Testis (tissue), 2 donors: ENCODE results near the gene SEMA5A.

Experiments
- CTCF ChIP-seq, 3 experiments: fragments of 450-650 bp in 2 of 3; fragments of 200-600 bp in 1 of 3; sonication (generic) in 1 of 3; IDR thresholded peaks; one replicate each; pipeline ENCODE4 v1.5.1; 2016 to 2019; ENCODE audit warnings: antibody characterized with exemption in 3 of 3, mild to moderate bottlenecking in 2 of 3, moderate library complexity in 1 of 3
- POLR2A ChIP-seq: fragments of 450-650 bp; IDR thresholded peaks from one replicate; pipeline ENCODE4 v1.6.1; 2017; ENCODE audit warnings: antibody characterized with exemption, mild to moderate bottlenecking, moderate library complexity

- TF ChIP-seq CTCF (IDR thresholded peaks at IDR 0.05) (no peak), POLR2A (no peak)
Measured at GRCh38 chr5:9553561-9553960, 7.7 kb upstream of the SEMA5A start.
